ENCODE measurements around the gene CYTH1. TPM values are rescaled to one million over a fixed set of nuclear protein-coding genes. Genes with fewer than 3 reads are reported as not detected.

The CYTH1 gene
- total RNA-seq, 1 experiment from 2014 or later = 29.6 TPM

DNA sequence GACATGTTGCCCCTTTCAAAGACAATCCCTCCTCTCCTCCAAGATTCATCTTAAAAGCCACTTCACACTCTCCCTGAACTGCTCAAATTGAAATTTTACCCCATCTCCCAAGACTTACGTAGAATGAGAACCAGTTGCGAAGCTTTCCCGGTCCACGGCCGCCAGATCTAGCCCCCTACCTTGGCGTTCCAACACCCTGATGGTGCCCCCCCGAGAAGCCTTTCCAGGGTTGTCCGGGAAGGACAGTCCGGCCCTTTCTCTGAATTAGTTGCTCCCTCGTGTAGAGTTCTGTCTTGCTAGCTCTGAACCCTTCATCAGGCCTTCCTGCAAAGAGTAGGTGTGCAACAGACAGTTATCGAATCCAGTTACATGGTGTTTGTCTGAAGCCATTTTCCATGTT, 144.9 kb downstream of the CYTH1 start:
- TF ChIP-seq, protein P1, sequence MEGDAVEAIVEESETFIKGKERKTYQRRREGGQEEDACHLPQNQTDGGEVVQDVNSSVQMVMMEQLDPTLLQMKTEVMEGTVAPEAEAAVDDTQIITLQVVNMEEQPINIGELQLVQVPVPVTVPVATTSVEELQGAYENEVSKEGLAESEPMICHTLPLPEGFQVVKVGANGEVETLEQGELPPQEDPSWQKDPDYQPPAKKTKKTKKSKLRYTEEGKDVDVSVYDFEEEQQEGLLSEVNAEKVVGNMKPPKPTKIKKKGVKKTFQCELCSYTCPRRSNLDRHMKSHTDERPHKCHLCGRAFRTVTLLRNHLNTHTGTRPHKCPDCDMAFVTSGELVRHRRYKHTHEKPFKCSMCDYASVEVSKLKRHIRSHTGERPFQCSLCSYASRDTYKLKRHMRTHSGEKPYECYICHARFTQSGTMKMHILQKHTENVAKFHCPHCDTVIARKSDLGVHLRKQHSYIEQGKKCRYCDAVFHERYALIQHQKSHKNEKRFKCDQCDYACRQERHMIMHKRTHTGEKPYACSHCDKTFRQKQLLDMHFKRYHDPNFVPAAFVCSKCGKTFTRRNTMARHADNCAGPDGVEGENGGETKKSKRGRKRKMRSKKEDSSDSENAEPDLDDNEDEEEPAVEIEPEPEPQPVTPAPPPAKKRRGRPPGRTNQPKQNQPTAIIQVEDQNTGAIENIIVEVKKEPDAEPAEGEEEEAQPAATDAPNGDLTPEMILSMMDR (IDR thresholded peaks at IDR 0.05; ENCODE audit: insufficient read depth in 1 of 2, low read depth in 1 of 2, low read length in 1 of 2, severe bottlenecking in 1 of 2, unreplicated experiment in 1 of 2) = no peak
- BruUV-seq (replicated peaks) = no TSS peak
- no peaks in the 10 kb centered on the region for H3K4me1 ChIP-seq
- no peaks in the 10 kb centered on the region for H3K36me3 Mint-ChIP-seq (ENCODE audit: insufficient read depth, unreplicated experiment)
- no peaks in the 10 kb centered on the region for H3K4me1 Mint-ChIP-seq (ENCODE audit: low read depth, unreplicated experiment)
- no peak for DNase-seq
- intact Hi-C loops (cut with micrococcal nuclease; ENCODE audit: unreplicated experiment) = loop anchor here (10.0 kb wide), 1 partner anchor 68 kb away; no protein-coding TSS in a partner anchor
- H3K9me3 Mint-ChIP-seq (ENCODE audit: unreplicated experiment) = no peaks in the 10 kb centered on the region
- H3K27me3 ChIP-seq (replicated peaks; ENCODE audit: control insufficient read depth, insufficient read depth, low read length) = no peaks in the 10 kb centered on the region
- H3K36me3 ChIP-seq (ENCODE audit: control insufficient read depth, insufficient read depth, low read length) = no peaks in the 10 kb centered on the region
- H3K4me3 Mint-ChIP-seq (ENCODE audit: unreplicated experiment) = no peak overlapping the region
- H3K4me3 ChIP-seq (ENCODE audit: low read depth, low read length) = no peak overlapping the region
- H3K27me3 Mint-ChIP-seq (ENCODE audit: insufficient read depth, unreplicated experiment) = peaks cover 6% of the 10 kb centered on the region
- H3K9me3 ChIP-seq = no peaks in the 10 kb centered on the region
- H3K27ac Mint-ChIP-seq (ENCODE audit: unreplicated experiment) = no peak overlapping the region
- ChIA-PET CTCF (no interaction called here), POLR2A (no interaction called here)

DNA sequence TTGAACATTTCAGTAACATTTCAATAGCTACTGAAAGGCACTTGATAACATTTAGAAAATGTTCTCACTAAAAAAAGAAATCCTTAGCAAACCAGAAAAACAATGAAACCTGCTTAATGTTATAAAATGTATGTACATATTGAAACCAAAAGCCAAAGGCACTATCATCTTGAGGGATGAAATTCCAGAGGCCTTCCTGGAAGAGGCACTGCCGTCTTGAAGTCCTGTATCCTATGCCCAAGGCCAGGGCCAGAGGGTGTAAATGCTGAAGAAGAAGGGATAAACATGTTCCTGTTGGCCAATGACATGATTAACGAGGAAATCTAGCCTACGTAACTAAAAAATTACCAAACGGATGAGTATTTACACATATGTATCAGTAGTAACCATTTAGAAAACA, 147.9 kb downstream of the CYTH1 start:
- no TSS peak for BruUV-seq (replicated peaks)
- no peaks in the 10 kb centered on the region for H3K4me1 Mint-ChIP-seq (ENCODE audit: low read depth, unreplicated experiment)
- POLR2A ChIA-PET = no interaction called here

DNA sequence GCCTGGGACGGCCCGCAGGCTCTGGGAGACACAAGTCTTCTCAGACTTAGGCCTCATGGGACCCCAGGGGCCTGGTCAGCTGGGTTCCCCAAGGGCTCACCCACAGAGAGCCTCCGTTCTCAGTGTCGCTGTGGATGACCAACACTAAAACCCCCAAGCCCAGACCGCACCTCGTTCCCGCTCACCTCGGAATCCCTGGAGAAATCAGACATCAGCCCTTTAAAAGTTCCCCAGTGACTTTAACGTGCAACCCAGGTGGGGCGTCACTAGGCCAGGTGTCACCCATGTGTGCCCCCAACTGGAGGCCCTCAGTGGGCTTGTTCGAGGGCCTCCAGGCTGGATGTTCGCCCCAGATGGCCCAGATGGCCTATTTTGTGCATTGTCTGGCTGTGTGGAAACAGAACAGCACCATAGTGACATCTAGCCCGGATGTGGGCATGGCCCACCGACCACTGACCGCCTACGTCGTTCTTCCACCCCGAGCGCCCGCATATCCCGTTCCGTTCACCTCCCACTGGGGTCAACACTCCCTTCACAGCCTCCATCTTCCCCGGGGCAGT, 152.6 kb downstream of the CYTH1 start:
- Mint-ChIP-seq H3K27me3 (ENCODE audit: insufficient read depth, unreplicated experiment) (peaks cover 5% of the 10 kb centered on the region), H3K4me3 (ENCODE audit: unreplicated experiment) (no peak overlapping the region), H3K9me3 (ENCODE audit: unreplicated experiment) (no peaks in the 10 kb centered on the region), H3K4me1 (ENCODE audit: low read depth, unreplicated experiment) (no peaks in the 10 kb centered on the region), H3K27ac (ENCODE audit: unreplicated experiment) (no peak overlapping the region), H3K36me3 (ENCODE audit: insufficient read depth, unreplicated experiment) (no peaks in the 10 kb centered on the region)
- ChIA-PET POLR2A (no interaction called here), CTCF (interaction anchor here (1.0 kb wide), 1 partner anchor 79 kb away, joined by 3 read pairs; no protein-coding TSS in a partner anchor)
- H3K27me3 ChIP-seq (replicated peaks; ENCODE audit: control insufficient read depth, insufficient read depth, low read length) = no peaks in the 10 kb centered on the region
- H3K36me3 ChIP-seq (ENCODE audit: control insufficient read depth, insufficient read depth, low read length) = no peaks in the 10 kb centered on the region
- no peak for DNase-seq
- H3K9me3 ChIP-seq = no peaks in the 10 kb centered on the region
- TF ChIP-seq, protein P1 (IDR thresholded peaks at IDR 0.05; ENCODE audit: insufficient read depth in 1 of 2, low read depth in 1 of 2, low read length in 1 of 2, severe bottlenecking in 1 of 2, unreplicated experiment in 1 of 2) = no peak
- BruUV-seq (replicated peaks) = no TSS peak
- H3K4me1 ChIP-seq = no peaks in the 10 kb centered on the region
- intact Hi-C loops (cut with micrococcal nuclease; ENCODE audit: unreplicated experiment) = no loop called here
- H3K4me3 ChIP-seq (ENCODE audit: low read depth, low read length) = no peak overlapping the region

More for the DNA sequence above, 147.9 kb downstream of the CYTH1 start:
- no peak overlapping the region for H3K27ac Mint-ChIP-seq (ENCODE audit: unreplicated experiment)
- no peak for DNase-seq
- Histone ChIP-seq H3K36me3 (ENCODE audit: control insufficient read depth, insufficient read depth, low read length) (no peaks in the 10 kb centered on the region), H3K4me3 (ENCODE audit: low read depth, low read length) (no peak overlapping the region), H3K9me3 (no peaks in the 10 kb centered on the region), H3K27me3 (replicated peaks; ENCODE audit: control insufficient read depth, insufficient read depth, low read length) (no peaks in the 10 kb centered on the region), H3K4me1 (no peaks in the 10 kb centered on the region)
- H3K27me3 Mint-ChIP-seq (ENCODE audit: insufficient read depth, unreplicated experiment) = peaks cover 6% of the 10 kb centered on the region
- CTCF ChIA-PET = no interaction called here
- intact Hi-C loops (cut with micrococcal nuclease; ENCODE audit: unreplicated experiment) = loop anchor here (10.0 kb wide), 1 partner anchor 71 kb away; no protein-coding TSS in a partner anchor
- H3K36me3 Mint-ChIP-seq (ENCODE audit: insufficient read depth, unreplicated experiment) = no peaks in the 10 kb centered on the region
- TF ChIP-seq, protein P1 (IDR thresholded peaks at IDR 0.05; ENCODE audit: insufficient read depth in 1 of 2, low read depth in 1 of 2, low read length in 1 of 2, severe bottlenecking in 1 of 2, unreplicated experiment in 1 of 2) = no peak
- no peaks in the 10 kb centered on the region for H3K9me3 Mint-ChIP-seq (ENCODE audit: unreplicated experiment)
- H3K4me3 Mint-ChIP-seq (ENCODE audit: unreplicated experiment) = no peak overlapping the region
